Stimulated activated CD4-positive, alpha-beta T cell treated with anti-CD3 and anti-CD28 coated beads, Interleukin-4, amount 100 ng/mL, for 1 hour (primary cell): ENCODE results near the gene MIAT.

Experiments used
- DNase-seq: peaks from one replicate; pipeline ENCODE4 v3.0.0-alpha.2; 2020

Gene MIAT

DNA sequence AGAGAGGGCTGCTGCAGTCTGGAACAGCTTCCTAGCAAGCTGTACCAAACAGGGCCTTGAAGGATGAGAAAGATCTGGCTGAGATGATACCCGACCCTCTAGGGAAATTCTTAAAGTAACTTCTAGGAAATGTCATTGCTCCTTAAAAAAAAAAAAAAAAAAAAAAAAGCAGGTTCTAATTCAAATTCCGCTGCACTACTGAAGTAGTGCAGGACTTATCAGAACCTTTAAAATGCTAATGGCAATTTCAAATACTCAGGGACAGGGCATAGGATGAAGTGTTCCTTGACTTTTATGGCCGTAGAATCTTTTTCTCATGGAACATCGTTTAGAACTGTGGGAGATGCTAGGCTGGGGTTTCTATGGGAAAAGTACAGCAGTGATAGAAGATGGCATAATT lies 13.1 kb downstream of the MIAT start:
- DNase-seq, result no peak

DNA sequence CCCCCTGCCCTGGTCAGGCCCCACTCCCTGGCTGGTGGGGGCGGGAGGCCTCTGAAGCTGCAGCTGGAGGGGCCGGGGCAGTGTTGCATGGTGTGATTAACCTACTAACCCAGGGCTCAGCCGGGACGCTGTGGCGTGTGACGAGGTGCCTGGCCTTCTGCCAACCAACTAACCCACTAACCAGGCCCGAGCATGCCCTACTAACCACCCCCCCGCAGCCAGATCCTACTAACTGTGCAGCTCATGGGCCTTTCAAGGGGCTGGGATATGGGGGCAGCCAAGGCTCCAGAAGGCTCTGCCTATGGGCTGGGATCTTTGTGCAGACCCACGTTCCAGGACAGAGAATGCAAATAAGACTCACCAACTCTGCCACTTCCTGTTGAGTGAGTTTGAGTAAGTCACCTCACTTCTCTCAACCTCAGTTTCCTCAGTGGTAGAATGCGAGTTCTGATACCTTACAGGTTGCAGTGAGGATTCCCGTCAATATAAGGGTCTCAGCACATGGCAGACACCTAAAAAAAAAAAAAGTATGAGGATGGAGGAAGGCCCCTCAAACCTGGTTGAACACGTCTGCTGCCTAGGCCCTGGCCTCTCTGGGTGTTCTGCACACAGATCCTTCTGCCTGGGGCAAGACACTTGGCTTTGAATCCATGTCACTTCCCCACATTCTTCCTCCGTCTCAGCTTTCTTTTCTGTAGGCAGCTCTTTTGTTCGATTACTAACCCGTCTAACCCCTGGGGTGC lies 14.1 kb downstream of the MIAT start:
- DNase-seq, result peak; percentile 62

DNA sequence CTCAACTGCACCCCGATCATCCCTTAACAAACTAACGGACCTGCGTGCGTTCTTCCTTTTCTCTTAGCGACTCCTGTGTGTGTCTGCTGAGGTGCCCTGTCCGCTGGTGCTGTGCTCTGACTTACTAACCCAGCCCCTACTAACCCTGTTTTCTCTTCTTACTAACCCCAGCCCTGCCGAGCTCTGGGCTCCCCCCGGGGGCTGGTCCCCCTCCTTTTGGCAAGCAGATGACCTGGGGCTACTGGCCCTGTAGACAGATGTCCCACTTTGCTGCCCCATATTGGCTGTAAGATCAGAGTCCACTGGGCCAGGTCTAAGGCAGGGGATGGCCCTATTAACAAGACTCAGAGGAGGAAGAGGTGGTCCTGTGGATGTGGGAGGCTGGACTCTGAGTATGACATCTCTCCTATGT lies 14.7 kb downstream of the MIAT start:
- no peak for DNase-seq

DNA sequence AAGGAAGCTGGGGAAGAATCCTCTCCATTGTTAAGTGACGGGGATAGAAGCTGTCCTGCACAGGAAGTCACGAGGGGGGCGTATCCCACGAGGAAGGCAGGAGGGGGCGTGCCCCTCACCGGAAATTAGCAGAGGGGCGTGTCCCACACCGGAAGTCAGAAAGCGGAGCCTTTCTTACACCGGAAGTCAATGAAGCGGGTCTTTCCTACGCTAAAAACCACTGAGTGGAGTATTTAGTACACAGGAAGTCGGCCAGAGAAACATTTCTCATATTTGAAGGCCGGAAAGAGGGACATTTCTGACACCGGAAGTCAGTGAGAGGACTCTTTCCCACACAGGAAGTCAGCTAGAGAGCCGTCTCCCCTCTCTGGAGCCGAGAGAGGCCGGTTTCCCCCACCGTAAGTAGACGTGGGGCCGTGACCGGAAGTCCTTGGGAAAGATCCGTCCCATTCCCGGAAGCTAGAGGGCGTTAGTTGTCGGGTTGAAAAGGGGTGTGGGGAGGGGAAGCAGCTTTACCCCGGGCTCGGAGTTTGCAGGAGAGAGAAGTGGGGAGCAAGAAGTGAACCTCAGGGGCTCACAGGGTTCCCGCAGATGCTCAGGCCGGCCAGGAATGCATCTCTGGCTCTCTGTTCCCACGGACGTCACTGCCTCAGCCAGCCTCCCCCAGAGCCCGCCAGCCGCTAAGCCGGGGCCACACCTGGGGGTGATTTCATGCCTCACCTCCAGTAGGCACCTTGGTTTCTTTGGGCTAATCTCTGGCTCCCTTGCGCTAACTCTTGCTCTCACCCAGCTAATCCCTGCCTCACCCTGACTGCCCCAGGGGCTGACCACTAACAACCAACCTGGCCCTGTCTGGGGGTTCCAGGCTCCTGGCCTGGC lies 15.4 kb downstream of the MIAT start:
- peak; percentile 86 for DNase-seq

DNA sequence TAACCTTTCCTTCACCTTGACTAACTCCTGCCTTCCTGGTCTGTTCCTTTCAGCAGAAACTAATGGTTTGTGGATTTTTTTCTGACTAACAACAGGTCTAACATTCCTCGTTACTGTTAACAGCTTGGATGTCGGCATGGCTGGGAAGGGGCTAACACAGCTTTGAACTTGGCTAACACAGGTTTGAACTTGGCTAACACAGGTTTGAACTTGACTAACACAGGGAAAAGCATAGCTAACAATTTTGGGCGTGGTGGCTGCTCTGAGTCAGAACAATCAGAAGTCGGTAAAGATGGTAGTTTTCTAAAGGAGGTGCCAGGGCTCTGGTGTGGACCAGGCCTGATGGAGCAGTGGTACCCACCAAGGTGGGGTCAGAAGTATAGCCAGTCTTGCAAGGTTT lies 16.1 kb downstream of the MIAT start:
- peak; percentile 28 for DNase-seq

DNA sequence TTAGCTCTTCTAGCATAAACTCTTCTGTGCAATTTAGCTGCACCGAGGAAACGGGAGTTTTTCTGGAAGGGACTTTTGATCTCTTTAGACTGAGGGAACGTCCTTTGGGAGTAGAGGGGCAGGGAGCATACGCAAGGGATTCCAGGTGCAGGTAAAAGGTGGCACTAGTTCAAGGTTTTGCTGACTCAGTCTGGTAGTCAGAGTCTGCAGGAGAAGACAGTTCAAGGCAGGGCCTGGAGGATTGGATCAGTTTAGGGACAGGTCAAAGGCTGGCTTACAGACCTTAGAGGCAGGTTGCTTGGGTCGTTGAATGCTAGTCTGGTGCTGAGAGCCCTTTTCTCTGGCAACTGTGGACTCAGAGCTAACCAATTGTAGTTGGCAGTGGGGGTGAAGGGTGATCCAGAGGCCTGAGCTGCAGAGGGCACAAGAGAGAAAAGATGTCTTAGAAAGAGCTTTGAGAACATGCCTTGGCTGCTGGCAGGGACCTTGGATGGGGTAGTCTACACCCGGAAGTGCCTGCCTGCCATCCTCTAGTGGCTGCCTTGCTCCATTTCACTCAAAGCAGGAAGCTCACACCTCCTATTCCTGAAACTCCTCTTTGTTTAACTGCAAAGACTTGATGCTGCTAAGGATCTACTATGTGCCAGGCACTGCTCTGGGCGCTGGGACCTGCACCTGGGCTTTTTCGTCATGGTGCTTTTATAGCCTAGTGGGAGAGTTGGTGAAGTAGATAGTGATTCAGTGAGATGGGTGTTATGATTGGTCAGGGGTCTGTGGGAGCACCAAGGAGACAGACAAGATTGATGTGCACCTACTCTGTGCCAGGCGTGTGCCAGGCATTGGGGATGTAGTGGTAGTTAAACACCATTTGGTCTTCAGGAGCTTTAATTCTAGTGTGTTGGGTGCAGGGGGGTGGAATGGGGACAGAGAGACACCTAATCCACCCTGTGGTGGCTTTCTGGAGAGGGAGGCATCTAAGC lies 17.1 kb downstream of the MIAT start:
- DNase-seq, result no peak

DNA sequence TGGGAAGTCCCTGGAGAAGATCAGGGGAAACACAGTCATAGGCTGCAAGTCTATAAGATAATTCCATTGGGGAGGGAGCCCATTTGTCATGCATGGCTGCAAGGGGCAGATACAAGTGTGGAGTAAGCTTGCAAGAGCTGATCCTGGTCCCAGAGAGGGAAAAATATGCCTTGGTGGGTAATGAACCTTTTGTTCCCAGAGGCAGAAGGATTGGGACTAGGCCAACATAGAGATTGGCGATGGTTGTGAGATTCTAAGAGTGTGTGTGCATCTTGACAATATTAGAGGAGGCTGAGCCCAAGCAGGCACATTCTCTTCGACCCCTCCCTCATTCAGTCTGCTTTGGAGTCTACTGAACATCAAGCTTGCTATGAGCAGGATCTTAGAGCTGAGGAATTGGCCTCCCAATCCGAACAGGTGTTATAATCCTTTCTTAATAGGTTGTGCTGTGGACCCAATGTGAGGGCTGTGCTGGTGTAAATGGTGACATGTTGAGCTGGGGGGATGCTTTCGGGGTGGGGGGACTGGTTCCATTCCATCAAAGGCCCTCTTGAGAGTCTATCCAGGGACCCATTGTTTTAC lies 18.4 kb downstream of the MIAT start:
- DNase-seq, result no peak

DNA sequence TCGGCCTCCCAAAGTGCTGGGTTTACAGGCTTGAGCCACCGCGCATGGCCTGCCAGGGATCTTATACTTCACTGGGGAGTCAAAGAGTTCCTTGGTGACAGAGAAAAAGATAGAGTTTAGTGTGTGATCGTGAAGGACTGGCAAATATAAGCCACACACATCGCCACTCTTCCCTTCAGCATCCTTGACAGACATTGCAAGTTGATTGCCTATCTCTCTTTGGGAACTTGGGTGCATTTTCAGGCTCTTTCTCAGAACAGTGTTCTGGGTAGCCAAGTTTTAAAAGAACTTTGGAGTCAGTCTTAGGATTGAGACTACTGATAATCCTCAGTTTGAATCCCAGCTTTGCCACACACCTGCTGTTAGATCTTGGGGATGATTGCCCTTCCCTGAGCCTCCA lies 19.8 kb downstream of the MIAT start:
- DNase-seq, result no peak

DNA sequence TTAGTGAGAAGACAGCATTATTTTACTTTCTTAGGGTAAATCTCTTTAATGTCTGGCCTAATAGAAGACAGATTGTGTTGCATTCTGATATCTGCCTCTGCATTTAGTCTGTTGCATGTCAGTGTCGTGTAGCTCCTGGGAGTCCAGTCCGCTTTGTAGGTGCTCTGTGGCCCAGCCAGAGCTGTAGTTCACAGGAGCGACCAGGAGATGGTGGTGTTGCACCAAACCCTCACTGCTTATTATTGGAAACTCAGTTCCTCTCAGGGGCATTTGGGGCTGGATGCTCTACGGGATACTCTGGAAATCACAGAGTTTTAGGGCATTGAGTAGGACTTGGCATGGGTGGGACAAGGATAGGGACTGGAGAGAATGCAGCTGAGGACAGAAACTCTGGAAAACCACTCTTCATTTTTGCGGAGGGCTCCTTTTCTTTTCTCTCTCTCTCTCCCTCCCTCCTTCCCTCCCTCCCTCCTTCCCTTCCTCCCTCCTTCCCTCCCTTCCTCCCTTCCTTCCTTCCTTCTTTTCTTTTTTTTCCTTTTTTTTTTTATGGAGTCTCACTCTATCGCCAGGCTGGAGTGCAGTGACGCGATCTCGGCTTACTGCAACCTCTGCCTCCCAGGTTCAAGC lies 21.7 kb downstream of the MIAT start:
- peak; percentile 70 for DNase-seq

DNA sequence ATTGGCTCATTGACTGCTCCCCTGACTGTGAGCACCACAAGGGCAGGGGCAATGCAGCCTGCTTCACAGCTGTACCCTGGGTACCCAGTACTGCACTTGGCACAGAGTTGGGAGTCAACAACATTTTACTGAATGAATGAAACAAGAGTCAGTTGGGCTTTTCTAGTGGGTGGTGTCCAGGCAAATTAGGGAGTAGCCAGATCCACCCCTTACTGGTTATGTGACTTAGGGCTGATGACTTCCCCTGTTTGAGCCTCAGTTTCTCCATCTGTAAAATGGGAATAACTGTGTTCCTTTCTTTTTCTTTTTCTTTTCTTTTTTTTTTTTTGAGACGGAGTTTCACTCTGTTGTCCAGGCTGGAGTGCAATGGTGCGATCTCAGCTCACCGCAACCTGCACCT lies 23.1 kb downstream of the MIAT start:
- no peak for DNase-seq

DNA sequence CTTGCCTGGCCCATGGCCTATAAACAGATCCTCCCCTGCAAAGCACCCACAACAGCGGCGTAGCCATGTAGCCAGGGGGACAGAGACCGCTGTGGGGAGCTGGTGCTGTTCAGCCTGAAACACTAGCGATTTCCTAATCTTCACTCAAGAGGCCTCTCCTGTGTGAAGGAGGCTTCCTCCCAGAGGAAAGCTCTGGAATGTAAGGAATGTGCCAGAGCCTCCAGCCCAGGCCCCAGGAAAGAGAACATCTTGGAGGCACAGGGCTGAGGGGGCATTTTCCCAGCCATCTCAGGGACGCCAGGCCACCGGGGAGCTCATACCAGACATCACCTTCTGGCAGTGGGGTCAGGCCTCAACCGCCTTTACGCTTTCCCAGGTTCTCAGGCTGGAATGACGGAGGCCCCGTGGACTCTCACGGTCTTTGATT lies 24.0 kb downstream of the MIAT start:
- DNase-seq, result no peak

DNA sequence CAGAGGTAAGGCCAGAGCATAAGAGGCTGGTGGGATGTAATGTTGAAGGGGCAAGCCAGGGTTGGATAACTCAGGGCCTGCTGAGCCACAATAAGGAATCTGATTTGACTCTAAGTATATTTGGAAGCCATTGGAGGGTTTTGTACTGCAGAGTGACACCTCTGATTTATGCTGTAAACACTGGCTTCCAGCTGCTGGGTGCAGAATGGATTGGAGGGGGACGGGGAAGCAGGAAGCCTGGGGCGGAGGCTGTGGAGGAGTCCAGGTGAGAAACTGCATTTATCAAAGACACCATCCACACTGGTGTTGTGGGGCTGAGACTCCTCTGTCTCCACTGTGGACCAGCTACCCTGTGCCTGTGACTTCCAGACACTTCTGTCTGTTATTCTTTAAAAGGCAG lies 26.8 kb downstream of the MIAT start:
- DNase-seq, result no peak

DNA sequence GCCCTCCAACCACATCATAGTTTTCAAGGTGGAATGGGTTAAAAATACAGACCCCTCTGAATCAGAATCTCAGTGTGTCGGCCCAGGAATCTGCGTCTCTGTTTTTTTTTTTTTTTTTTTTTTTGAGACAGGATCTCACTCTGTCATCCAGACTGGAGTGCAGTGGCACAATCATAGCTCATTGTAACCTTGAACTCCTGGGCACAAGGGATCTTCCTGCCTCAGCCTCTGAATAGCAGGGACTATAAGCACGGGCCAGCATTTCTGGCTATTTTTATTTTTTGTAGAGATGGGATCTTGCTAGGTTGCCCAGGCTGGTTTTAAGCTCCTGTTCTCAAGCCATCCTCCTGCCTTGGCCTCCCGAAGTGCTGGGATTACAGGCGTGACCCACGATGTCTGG lies 28.2 kb downstream of the MIAT start:
- DNase-seq, result no peak

DNA sequence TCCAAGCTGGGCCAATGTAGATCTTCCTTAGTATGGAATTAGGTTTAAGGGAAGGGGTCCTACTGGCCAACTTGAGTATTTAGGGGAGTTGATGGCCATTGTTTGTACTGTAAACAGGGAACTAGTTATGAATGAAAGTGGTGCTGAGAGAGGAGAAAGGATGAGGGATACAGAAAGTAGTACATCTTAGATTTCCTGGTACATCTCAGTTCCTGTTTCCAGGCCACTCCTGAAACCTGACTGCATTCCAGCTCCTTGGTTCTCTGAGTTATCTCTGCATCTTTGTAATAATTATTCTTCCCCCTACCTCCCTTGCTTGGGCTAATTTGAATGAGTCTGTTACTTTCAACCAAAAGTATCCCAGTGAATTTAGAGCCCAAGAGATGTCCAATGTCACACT lies 30.1 kb downstream of the MIAT start:
- no peak for DNase-seq

DNA sequence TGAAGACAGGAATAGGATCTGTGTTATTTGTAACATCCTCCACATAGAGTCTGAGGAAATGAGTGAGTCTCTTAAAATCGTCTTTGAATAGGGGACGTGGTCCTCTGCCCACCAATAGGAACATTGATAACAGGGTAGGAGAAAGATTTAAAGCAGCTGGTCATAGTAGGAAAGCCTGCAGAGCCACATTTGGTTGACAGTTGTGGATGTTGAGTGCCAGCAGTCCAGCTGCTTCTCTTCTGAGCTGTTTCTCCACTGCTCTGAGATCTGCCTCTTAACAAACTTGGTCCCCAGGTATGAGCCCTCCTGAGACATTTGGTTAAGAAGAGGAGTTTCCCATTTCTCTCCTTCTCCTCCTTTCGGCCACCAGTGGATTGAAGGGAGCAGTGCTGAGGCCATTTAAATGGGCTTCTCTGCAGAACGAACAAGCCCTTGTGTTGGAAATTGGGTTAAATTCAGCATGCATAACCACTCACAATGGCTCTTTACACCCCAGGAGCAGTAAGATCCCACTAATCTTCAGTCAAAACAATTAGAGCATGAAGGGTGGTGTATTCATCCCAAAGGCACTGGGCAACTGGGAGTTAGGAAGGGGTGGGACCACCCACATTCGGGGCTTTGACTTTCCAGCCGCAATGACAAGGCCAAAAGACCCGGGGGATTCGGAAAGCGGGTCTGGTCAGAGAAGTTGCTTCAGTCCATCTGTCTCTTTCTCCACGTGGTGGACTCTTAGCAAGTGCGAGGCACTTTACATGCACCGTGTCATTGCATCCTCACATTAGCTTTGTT lies 32.3 kb downstream of the MIAT start:
- no peak for DNase-seq

DNA sequence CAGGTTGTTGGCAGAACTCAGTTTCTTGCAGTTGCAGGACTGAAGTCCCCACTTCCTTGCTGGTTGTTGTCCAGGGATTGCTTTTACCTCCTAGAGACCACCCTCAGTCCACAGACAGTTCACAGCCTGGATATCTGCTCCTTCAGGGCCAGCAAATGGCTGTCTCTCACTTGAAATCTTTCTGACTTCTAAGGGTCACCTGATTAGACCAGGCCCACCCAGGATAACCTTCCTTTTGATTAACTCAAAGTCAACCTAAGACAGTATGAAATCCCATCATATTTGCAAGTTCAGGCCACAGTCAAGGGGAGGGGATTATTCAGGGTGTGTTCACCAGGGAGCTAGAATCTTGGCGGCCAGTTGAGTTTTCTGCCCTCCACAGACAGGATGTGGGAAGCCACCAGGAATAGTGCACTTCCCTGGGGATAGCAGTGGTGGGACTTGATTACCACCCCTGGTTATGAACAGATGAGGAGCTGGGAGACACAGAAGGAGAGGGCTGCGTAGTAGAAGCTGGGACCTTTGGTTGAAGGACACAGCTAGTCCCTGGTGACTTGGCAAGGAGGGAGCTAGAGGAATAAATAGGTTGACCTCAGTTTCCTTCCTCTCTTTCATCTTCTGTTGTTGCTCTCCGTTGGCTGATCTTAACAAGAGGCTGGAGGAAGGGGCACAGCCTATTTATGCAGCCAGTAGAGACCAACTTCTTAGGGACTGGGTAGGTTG lies 33.4 kb downstream of the MIAT start:
- no peak for DNase-seq

DNA sequence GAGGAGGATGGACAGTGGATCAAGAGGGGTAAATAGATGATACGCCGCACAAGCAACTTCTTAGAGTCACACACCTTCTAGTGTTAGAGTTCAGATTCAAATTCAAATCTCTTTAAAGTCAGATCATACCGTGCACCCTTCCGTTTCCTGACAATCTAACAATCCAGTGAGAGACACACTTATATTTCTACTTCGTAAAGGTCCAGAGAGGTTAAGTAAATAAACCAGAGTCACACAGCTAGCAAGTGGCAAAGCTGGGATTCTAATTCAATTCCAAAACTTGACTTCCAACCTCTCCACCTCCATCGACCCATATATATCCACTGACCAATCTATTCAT lies 34.0 kb downstream of the MIAT start:
- no peak for DNase-seq

DNA sequence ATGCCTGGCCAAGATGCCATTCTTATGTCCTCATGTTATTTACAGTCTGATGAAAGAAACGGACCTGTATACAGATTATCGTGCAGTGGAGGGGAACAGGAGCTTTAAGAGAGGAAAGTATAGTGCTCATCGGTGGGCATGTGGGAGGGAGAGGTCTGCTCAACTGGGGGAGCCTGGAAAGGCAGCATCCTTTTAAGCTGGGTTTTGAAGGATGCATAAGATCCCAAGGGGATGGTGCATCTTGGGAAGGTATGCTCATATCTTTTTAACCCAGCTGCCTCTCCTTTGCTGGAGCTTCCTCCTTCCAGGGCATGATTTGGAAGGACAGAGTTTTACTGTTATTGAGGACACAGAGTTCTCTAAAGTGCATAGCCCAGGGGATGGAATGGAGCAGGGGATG lies 34.8 kb downstream of the MIAT start:
- DNase-seq, result no peak

DNA sequence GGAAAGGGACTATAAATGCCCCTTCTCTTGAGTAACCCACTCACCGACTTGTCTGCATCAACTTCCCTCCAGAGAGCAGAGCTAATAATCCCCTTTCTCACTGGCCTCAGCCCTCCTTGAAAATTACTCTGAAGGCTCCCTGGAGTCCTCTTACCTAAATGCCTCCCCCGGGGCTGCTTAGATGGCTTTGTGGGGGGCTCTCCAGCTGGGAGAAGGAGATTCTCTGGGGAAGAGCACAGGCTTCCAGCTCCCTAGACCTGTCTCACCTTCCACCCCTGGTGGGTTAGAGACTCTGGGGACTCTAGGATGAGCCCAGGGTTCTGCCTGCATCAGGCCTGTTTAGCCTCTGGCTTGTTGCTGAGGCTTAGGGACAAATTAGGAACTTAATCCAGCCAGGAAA lies 39.8 kb downstream of the MIAT start:
- DNase-seq, result no peak

DNA sequence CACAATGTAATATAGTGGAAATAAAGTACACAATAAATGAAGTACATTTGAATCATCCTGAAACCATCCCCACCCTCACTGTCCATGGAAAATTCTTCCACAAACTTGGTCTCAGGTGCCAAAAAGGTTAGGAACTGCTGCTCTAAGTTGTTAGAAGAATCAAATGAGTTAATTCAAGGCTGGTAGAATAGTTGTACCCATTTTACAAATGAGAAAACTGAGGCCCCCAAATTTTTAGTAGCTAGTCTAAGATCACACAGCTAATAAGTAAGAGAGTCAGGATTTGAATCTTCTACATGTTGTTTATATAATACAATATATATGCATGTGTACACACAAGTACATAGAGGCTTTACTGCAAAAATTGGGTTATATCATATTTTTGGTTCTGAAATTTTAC lies 43.1 kb downstream of the MIAT start:
- no peak for DNase-seq

DNA sequence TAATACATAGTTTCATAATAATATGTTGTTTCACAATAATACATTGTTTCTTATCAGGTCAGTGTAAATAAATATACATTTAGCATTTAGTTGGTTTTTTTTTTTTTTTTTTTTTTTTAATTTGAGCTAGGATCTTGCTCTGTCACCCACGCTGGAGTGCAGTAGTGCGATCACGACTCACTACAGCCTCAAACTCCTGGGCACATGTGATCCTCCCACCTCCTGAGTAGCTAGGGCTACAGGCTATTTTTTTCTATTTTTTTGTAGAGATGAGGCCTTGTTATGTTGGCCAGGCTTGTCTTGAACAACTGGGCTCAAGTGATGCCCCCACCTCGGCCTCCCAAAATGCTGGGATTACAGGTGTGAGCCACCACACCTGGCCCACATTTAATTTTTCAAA lies 43.5 kb downstream of the MIAT start:
- DNase-seq, result no peak
